HCT116 (cell line): Measurements from ENCODE around the gene TMEM238. TPM values are rescaled to one million over a fixed set of nuclear protein-coding genes. Genes with fewer than 3 reads are reported as not detected.

Experiments
- ATAC-seq: fragments of 200-7000 bp; cut with Tn5 transposase; 2 replicates; pipeline ENCODE4 v1.9.1; 2020; ENCODE audit warnings: mild to moderate bottlenecking, moderate library complexity
- BruUV-seq: library from RNA; stranded (reverse); fragments of 400-500 nt; replicated peaks from 2 replicates; lab custom pipeline; 2021; lab: Mats Ljungman, UMichigan
- CTCF ChIA-PET: fragments of 300-600 bp; sonication (Branson Sonifier 250); formaldehyde crosslinking; loops from one replicate; lab custom pipeline; 2021; ENCODE audit warnings: antibody characterized with exemption; lab: Charles Lee
- POLR2A ChIA-PET: fragments of 300-600, 350-600 bp; sonication (Branson Sonifier 250); formaldehyde crosslinking; loops from one replicate; lab custom pipeline; 2021; ENCODE audit warnings: antibody characterized with exemption; lab: Charles Lee
- RAD21 ChIA-PET, 2 experiments: fragments of 300-600 bp; sonication (Branson Sonifier 250); formaldehyde crosslinking; loops; one replicate each; lab custom pipeline; 2023; ENCODE audit warnings: low total read pairs in 2 of 2; ENCODE audit not compliant: uncharacterized antibody in 2 of 2, unreplicated experiment in 2 of 2, low non-redundant PET in 1 of 2; lab: Charles Lee
- DNase-seq: peaks from one replicate; pipeline ENCODE4 v3.0.0-alpha.2; 2010; ENCODE audit warnings: low read depth, low spot score
- H2AFZ ChIP-seq: fragments of 200-600 bp; shearing (Covaris generic), sonication (generic); 2 replicates; pipeline ENCODE4 v1.6.1; 2017; ENCODE audit warnings: low read depth, mixed run types, mixed read lengths, antibody characterized with exemption, low read length; ENCODE audit not compliant: poor library complexity, severe bottlenecking
- H3K27ac ChIP-seq: 2 replicates; pipeline ENCODE4 v1.5.1; 2012; ENCODE audit warnings: low read depth, low read length
- H3K27me3 ChIP-seq: fragments of 200-600 bp; sonication (generic); 2 replicates; pipeline ENCODE4 v1.6.1; 2016; ENCODE audit warnings: mixed run types, low read length, mixed read lengths; ENCODE audit not compliant: insufficient read depth
- H3K36me3 ChIP-seq, 2 experiments: fragments of 200-500 bp in 1 of 2; fragments of 200-600 bp in 1 of 2; sonication (Bioruptor generic) in 1 of 2; sonication (generic) in 1 of 2; 2 replicates each; pipeline versions ENCODE4 v1.5.1 to v1.6.1; 2014 to 2016; ENCODE audit warnings: low read length in 2 of 2, inconsistent platforms in 1 of 2, mixed read lengths in 1 of 2, mixed run types in 1 of 2; ENCODE audit not compliant: insufficient read depth in 2 of 2, control insufficient read depth in 1 of 2
- H3K4me1 ChIP-seq, 2 experiments: fragments of 200-600 bp in 1 of 2; sonication (generic) in 1 of 2; 2 replicates each; pipeline versions ENCODE4 v1.5.1 to v1.6.1; 2012 to 2017; ENCODE audit warnings: low read length in 2 of 2, inconsistent platforms in 1 of 2, mild to moderate bottlenecking in 1 of 2, mixed read lengths in 1 of 2, mixed run types in 1 of 2, moderate library complexity in 1 of 2; ENCODE audit not compliant: insufficient read depth in 2 of 2, control insufficient read depth in 1 of 2
- H3K4me2 ChIP-seq: fragments of 200-600 bp; sonication (generic); 2 replicates; pipeline ENCODE4 v1.6.1; 2017; ENCODE audit warnings: mixed run types, low read length, mixed read lengths
- H3K4me3 ChIP-seq, 2 experiments: fragments of 200-600 bp in 1 of 2; sonication (generic) in 1 of 2; replicated peaks in 1 of 2; 2 replicates each; pipeline ENCODE4 v1.5.1; 2011 to 2016; ENCODE audit warnings: low read length in 2 of 2, control low read depth in 1 of 2, low read depth in 1 of 2, mild to moderate bottlenecking in 1 of 2, mixed read lengths in 1 of 2, mixed run types in 1 of 2
- H3K79me2 ChIP-seq: fragments of 200-600 bp; sonication (generic); 2 replicates; pipeline ENCODE4 v1.6.1; 2017; ENCODE audit warnings: mild to moderate bottlenecking, mixed run types, low read length, moderate library complexity, mixed read lengths; ENCODE audit not compliant: insufficient read depth
- H3K9ac ChIP-seq: fragments of 200-600 bp; sonication (generic); 2 replicates; pipeline ENCODE4 v1.6.1; 2016; ENCODE audit warnings: low read length, mixed read lengths
- H3K9me2 ChIP-seq: fragments of 200-600 bp; sonication (generic), shearing (Covaris generic); 2 replicates; pipeline ENCODE4 v1.6.1; 2017; ENCODE audit warnings: mixed run types, mild to moderate bottlenecking, moderate library complexity; ENCODE audit not compliant: insufficient read depth
- H3K9me3 ChIP-seq, 2 experiments: fragments of 200-500 bp in 1 of 2; fragments of 200-600 bp in 1 of 2; sonication (Bioruptor generic) in 1 of 2; sonication (generic) in 1 of 2; 2 replicates each; pipeline ENCODE4 v1.6.1; 2014 to 2017; ENCODE audit warnings: low read length in 2 of 2, mixed read lengths in 2 of 2, inconsistent platforms in 1 of 2, low read depth in 1 of 2, mild to moderate bottlenecking in 1 of 2, mixed run types in 1 of 2, moderate library complexity in 1 of 2; ENCODE audit not compliant: control insufficient read depth in 1 of 2, insufficient read depth in 1 of 2
- H4K20me1 ChIP-seq: fragments of 200-600 bp; sonication (generic), shearing (Covaris generic); 2 replicates; pipeline ENCODE4 v1.6.1; 2017; ENCODE audit warnings: mixed run types, mild to moderate bottlenecking, moderate library complexity; ENCODE audit not compliant: insufficient read depth
- CTCF ChIP-seq, 3 experiments: fragments of 200-600 bp in 1 of 3; sonication (generic) in 1 of 3; IDR thresholded peaks in 2 of 3; conservative IDR thresholded peaks in 1 of 3; 2 replicates each; pipeline ENCODE4 v1.5.1; 2012 to 2017; ENCODE audit warnings: low read depth in 2 of 3, low read length in 2 of 3, antibody characterized with exemption in 1 of 3, borderline replicate concordance in 1 of 3, control low read depth in 1 of 3, mild to moderate bottlenecking in 1 of 3, mixed read lengths in 1 of 3, mixed run types in 1 of 3, moderate library complexity in 1 of 3; ENCODE audit not compliant: insufficient read depth in 1 of 3
- ELF1 ChIP-seq: IDR thresholded peaks from 2 replicates; pipeline ENCODE4 v1.6.1; 2012; ENCODE audit warnings: low read depth, borderline replicate concordance
- FOSL1 ChIP-seq: IDR thresholded peaks from 2 replicates; pipeline ENCODE4 v1.6.1; 2012; ENCODE audit warnings: low read depth
- POLR2AphosphoS5 ChIP-seq: IDR thresholded peaks from 2 replicates; pipeline ENCODE4 v1.6.1; 2011; ENCODE audit warnings: mild to moderate bottlenecking, low read depth, low read length, moderate library complexity
- TCF7L2 ChIP-seq: IDR thresholded peaks from 2 replicates; pipeline ENCODE4 v1.7.0; 2011; ENCODE audit warnings: borderline replicate concordance, inconsistent platforms; ENCODE audit not compliant: insufficient read depth, insufficient read length; ENCODE audit errors: extremely low read depth
- ZBTB33 ChIP-seq: IDR thresholded peaks from 2 replicates; pipeline ENCODE4 v1.6.1; 2011; ENCODE audit warnings: mild to moderate bottlenecking, low read length, moderate library complexity; ENCODE audit not compliant: insufficient replicate concordance; ENCODE audit errors: extremely low read depth
- intact Hi-C: fragments of 100-400 bp; cut with micrococcal nuclease; formaldehyde crosslinking; loops from 2 replicates; pipeline ENCODE4 v1.10.0; 2022
- total RNA-seq: library from RNA; stranded (reverse); gene quantifications from one replicate; pipeline ENCODE4 v1.2.1, GENCODE V29; 2021; ENCODE audit not compliant: unreplicated experiment
- TF ChIP-seq, protein P1 (sequence below): IDR thresholded peaks from 2 replicates; pipeline ENCODE4 v1.6.1; 2012

TMEM238 gene
- total RNA-seq, 1 experiment from 2014 or later: 21.0 TPM

GRCh38 chr19:55384920-55385723, 1.0 kb upstream of the TMEM238 start:
- peak overlapping the region; percentile 99 to 100 for H3K4me3 ChIP-seq
- peaks cover 18 to 42% of the 10 kb centered on the region in 2 experiments for H3K36me3 ChIP-seq
- H2AFZ ChIP-seq: no peak overlapping the region
- peak overlapping the region; percentile 94 for H3K9ac ChIP-seq
- H3K27ac ChIP-seq: peak overlapping the region; percentile 99
- TF ChIP-seq POLR2AphosphoS5 (peak; percentile 67), ZBTB33 (no peak), CTCF (IDR thresholded peaks at IDR 0.05 in 2 of 3, conservative IDR thresholded peaks at IDR 0.05 in 1 of 3; ENCODE audit: borderline replicate concordance in 1 of 3, insufficient read depth in 1 of 3, low read depth in 2 of 3, low read length in 2 of 3) (no peak), ELF1 (no peak), TCF7L2 (no peak), FOSL1 (no peak)
- TF ChIP-seq, protein P1, sequence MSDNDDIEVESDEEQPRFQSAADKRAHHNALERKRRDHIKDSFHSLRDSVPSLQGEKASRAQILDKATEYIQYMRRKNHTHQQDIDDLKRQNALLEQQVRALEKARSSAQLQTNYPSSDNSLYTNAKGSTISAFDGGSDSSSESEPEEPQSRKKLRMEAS: peak; percentile 44
- intact Hi-C loops: loop anchor here (2.0 to 5.0 kb wide), 2 partner anchors 46 to 83 kb away; partner anchors contain the start of gene KMT5C
- ChIA-PET RAD21 (interaction anchor here in 1 of 2 experiments (0.6 kb wide), 1 partner anchor 73 kb away, joined by 11 read pairs; no protein-coding TSS in a partner anchor), POLR2A (interaction anchor here (0.8 to 2.9 kb wide), 10 partner anchors 12 to 269 kb away, joined by 3 to 13 read pairs (median 6); partner anchors contain the start of genes HSPBP1, PPP6R1 and UBE2S), CTCF (interaction anchor here (0.9 to 1.4 kb wide), 2 partner anchors 243 to 244 kb away, joined by 3 to 6 read pairs; no protein-coding TSS in a partner anchor)
- no peaks in the 10 kb centered on the region for H3K27me3 ChIP-seq
- peaks cover 37% of the 10 kb centered on the region; the same call in 1 of the 2 replicates for H4K20me1 ChIP-seq
- BruUV-seq: TSS peak; percentile 85
- peaks cover 6 to 64% of the 10 kb centered on the region in 2 experiments; a peak in 3 of 4 replicates for H3K4me1 ChIP-seq
- H3K9me3 ChIP-seq: no peaks in the 10 kb centered on the region
- H3K79me2 ChIP-seq: peaks cover 64% of the 10 kb centered on the region
- DNase-seq (peak; percentile 90), ATAC-seq (peak; percentile 79)
- H3K4me2 ChIP-seq: peak overlapping the region; percentile 99
- H3K9me2 ChIP-seq: no peaks in the 10 kb centered on the region
